Measurements from ENCODE around the gene CLIC3.
"Not testable (repeated sequence)": the region's sequence is repeated elsewhere in the genome, so short reads cannot be mapped to it uniquely, and the experiment has no call there.

Gene CLIC3

GRCh38 chr9:136996361-136997292 lies at the start of gene CLIC3:
Gene CLIC3 (minus strand): TSS chr9:136996568. CDS start chr9:136996543, 25 bp downstream.
- peak; percentile 87 for DNase-seq (ENCODE audit: low spot score)

- no peak for DNase-seq (ENCODE audit: low spot score)
Observed at GRCh38 chr9:137045294-137046087, 49.1 kb upstream of the CLIC3 start.

GRCh38 chr9:137044502-137045177 lies 48.3 kb upstream of the CLIC3 start:
- no peak for DNase-seq (ENCODE audit: low spot score)

GRCh38 chr9:137044037-137044436 lies 47.7 kb upstream of the CLIC3 start:
- no peak for DNase-seq (ENCODE audit: low spot score)

- DNase-seq (ENCODE audit: low spot score): no peak
Observed at GRCh38 chr9:137042751-137043727, 46.7 kb upstream of the CLIC3 start.

GRCh38 chr9:137041124-137041523 lies 44.8 kb upstream of the CLIC3 start:
- no peak for DNase-seq (ENCODE audit: low spot score)

GRCh38 chr9:137040568-137040967 lies 44.2 kb upstream of the CLIC3 start:
- no peak for DNase-seq (ENCODE audit: low spot score)

GRCh38 chr9:137039611-137040366 lies 43.4 kb upstream of the CLIC3 start:
- DNase-seq (ENCODE audit: low spot score): no peak

- DNase-seq (ENCODE audit: low spot score): no peak
Observed at GRCh38 chr9:137038916-137039315, 42.5 kb upstream of the CLIC3 start.

GRCh38 chr9:137037483-137037882 lies 41.1 kb upstream of the CLIC3 start:
- no peak for DNase-seq (ENCODE audit: low spot score)

GRCh38 chr9:137037035-137037434 lies 40.7 kb upstream of the CLIC3 start:
- no peak for DNase-seq (ENCODE audit: low spot score)

- no peak for DNase-seq (ENCODE audit: low spot score)
Observed at GRCh38 chr9:137035937-137036336, 39.6 kb upstream of the CLIC3 start.

GRCh38 chr9:137035507-137035834 lies 39.1 kb upstream of the CLIC3 start:
- no peak for DNase-seq (ENCODE audit: low spot score)

- DNase-seq (ENCODE audit: low spot score): peak; percentile 98
Observed at GRCh38 chr9:137034709-137035506, 38.5 kb upstream of the CLIC3 start.

- DNase-seq (ENCODE audit: low spot score): no peak
Observed at GRCh38 chr9:137034039-137034708, 37.8 kb upstream of the CLIC3 start.

- DNase-seq (ENCODE audit: low spot score): not testable (repeated sequence)
Observed at GRCh38 chr9:137033481-137033880, 37.1 kb upstream of the CLIC3 start.

- DNase-seq (ENCODE audit: low spot score): no peak
Observed at GRCh38 chr9:137032858-137033257, 36.5 kb upstream of the CLIC3 start.

- no peak for DNase-seq (ENCODE audit: low spot score)
Observed at GRCh38 chr9:137031904-137032640, 35.7 kb upstream of the CLIC3 start, which contains the start of gene FUT7. Gene FUT7 (minus strand): TSS chr9:137032088. CDS start chr9:137031991, 97 bp downstream.
